Muscle layer of colon (tissue), 2 donors: ENCODE data around the gene TBC1D22A.

Experiments
- H3K27ac ChIP-seq: one replicate; pipeline ENCODE4 v1.7.0; 2013; ENCODE audit warnings: low read depth, mild to moderate bottlenecking, low read length, moderate library complexity
- H3K27me3 ChIP-seq, 2 donors: one replicate each; pipeline ENCODE4 v1.7.0; 2013; ENCODE audit warnings: low read length in 2 of 2, mild to moderate bottlenecking in 2 of 2; ENCODE audit not compliant: insufficient read depth in 2 of 2, control insufficient read depth in 1 of 2
- H3K36me3 ChIP-seq: one replicate; pipeline ENCODE4 v1.7.0; 2013; ENCODE audit warnings: mild to moderate bottlenecking, low read length; ENCODE audit not compliant: insufficient read depth
- H3K4me1 ChIP-seq: one replicate; pipeline ENCODE4 v1.7.0; 2013; ENCODE audit warnings: mild to moderate bottlenecking, low read length; ENCODE audit not compliant: insufficient read depth
- H3K4me3 ChIP-seq, 2 donors: one replicate each; pipeline ENCODE4 v1.7.0; 2013; ENCODE audit warnings: low read length in 2 of 2, low read depth in 1 of 2, mild to moderate bottlenecking in 1 of 2, moderate library complexity in 1 of 2
- H3K9ac ChIP-seq: one replicate; pipeline ENCODE4 v1.7.0; 2013; ENCODE audit warnings: low read length
- H3K9me3 ChIP-seq: one replicate; pipeline ENCODE4 v1.7.0; 2013; ENCODE audit warnings: mild to moderate bottlenecking, low read length
- donor health status: abdominal sarcoma.
- donor health status: Adenocarcinoma of cecum.

Gene TBC1D22A

GRCh38 chr22:47019012-47019790 is 256.8 kb downstream of the TBC1D22A start:
- H3K9me3 ChIP-seq, result no peaks in the 10 kb centered on the region
- no peak overlapping the region for H3K27ac ChIP-seq
- no peak overlapping the region for H3K9ac ChIP-seq
- H3K4me1 ChIP-seq, result no peaks in the 10 kb centered on the region
- no peak overlapping the region for H3K4me3 ChIP-seq
- H3K27me3 ChIP-seq, result no peaks in the 10 kb centered on the region
- no peaks in the 10 kb centered on the region for H3K36me3 ChIP-seq

- Histone ChIP-seq H3K9me3 (no peaks in the 10 kb centered on the region), H3K9ac (no peak overlapping the region), H3K4me1 (no peaks in the 10 kb centered on the region), H3K27me3 (no peaks in the 10 kb centered on the region), H3K36me3 (no peaks in the 10 kb centered on the region), H3K4me3 (no peak overlapping the region), H3K27ac (no peak overlapping the region)
Measured at GRCh38 chr22:47020166-47020565, 257.7 kb downstream of the TBC1D22A start.

- H3K4me3 ChIP-seq, result no peak overlapping the region
- no peak overlapping the region for H3K9ac ChIP-seq
- H3K36me3 ChIP-seq, result no peaks in the 10 kb centered on the region
- H3K4me1 ChIP-seq, result no peaks in the 10 kb centered on the region
- no peaks in the 10 kb centered on the region for H3K9me3 ChIP-seq
- no peaks in the 10 kb centered on the region for H3K27me3 ChIP-seq
- no peak overlapping the region for H3K27ac ChIP-seq
Measured at GRCh38 chr22:47021371-47022074, 259.1 kb downstream of the TBC1D22A start.

GRCh38 chr22:47022075-47022473 is 259.6 kb downstream of the TBC1D22A start:
- Histone ChIP-seq H3K9ac (no peak overlapping the region), H3K4me3 (no peak overlapping the region), H3K4me1 (no peaks in the 10 kb centered on the region), H3K36me3 (no peaks in the 10 kb centered on the region), H3K27me3 (no peaks in the 10 kb centered on the region), H3K27ac (no peak overlapping the region), H3K9me3 (no peaks in the 10 kb centered on the region)

GRCh38 chr22:47022475-47022874 is 260.0 kb downstream of the TBC1D22A start:
- Histone ChIP-seq H3K36me3 (no peaks in the 10 kb centered on the region), H3K27me3 (no peaks in the 10 kb centered on the region), H3K9ac (no peak overlapping the region), H3K4me3 (no peak overlapping the region), H3K9me3 (no peaks in the 10 kb centered on the region), H3K4me1 (no peaks in the 10 kb centered on the region), H3K27ac (no peak overlapping the region)

GRCh38 chr22:47023871-47024270 is 261.4 kb downstream of the TBC1D22A start:
- Histone ChIP-seq H3K9ac (no peak overlapping the region), H3K36me3 (no peaks in the 10 kb centered on the region), H3K27me3 (no peaks in the 10 kb centered on the region), H3K9me3 (no peaks in the 10 kb centered on the region), H3K4me1 (no peaks in the 10 kb centered on the region), H3K4me3 (no peak overlapping the region), H3K27ac (no peak overlapping the region)

- Histone ChIP-seq H3K9ac (no peak overlapping the region), H3K36me3 (no peaks in the 10 kb centered on the region), H3K9me3 (no peaks in the 10 kb centered on the region), H3K27me3 (no peaks in the 10 kb centered on the region), H3K4me1 (no peaks in the 10 kb centered on the region), H3K4me3 (no peak overlapping the region), H3K27ac (no peak overlapping the region)
Measured at GRCh38 chr22:47027766-47028165, 265.3 kb downstream of the TBC1D22A start.

- Histone ChIP-seq H3K4me3 (no peak overlapping the region), H3K4me1 (no peaks in the 10 kb centered on the region), H3K9ac (no peak overlapping the region), H3K36me3 (no peaks in the 10 kb centered on the region), H3K27ac (no peak overlapping the region), H3K9me3 (no peaks in the 10 kb centered on the region), H3K27me3 (no peaks in the 10 kb centered on the region)
Measured at GRCh38 chr22:47029244-47030074, 267.0 kb downstream of the TBC1D22A start.

GRCh38 chr22:47030143-47030661 is 267.8 kb downstream of the TBC1D22A start:
- no peaks in the 10 kb centered on the region for H3K4me1 ChIP-seq
- H3K36me3 ChIP-seq, result no peaks in the 10 kb centered on the region
- no peak overlapping the region for H3K9ac ChIP-seq
- H3K4me3 ChIP-seq, result no peak overlapping the region
- H3K27ac ChIP-seq, result no peak overlapping the region
- H3K27me3 ChIP-seq, result no peaks in the 10 kb centered on the region
- no peaks in the 10 kb centered on the region for H3K9me3 ChIP-seq

GRCh38 chr22:47030881-47031627 is 268.6 kb downstream of the TBC1D22A start:
- Histone ChIP-seq H3K36me3 (no peaks in the 10 kb centered on the region), H3K4me1 (no peaks in the 10 kb centered on the region), H3K9ac (no peak overlapping the region), H3K4me3 (no peak overlapping the region), H3K9me3 (no peaks in the 10 kb centered on the region), H3K27ac (no peak overlapping the region), H3K27me3 (no peaks in the 10 kb centered on the region)

- Histone ChIP-seq H3K9me3 (no peaks in the 10 kb centered on the region), H3K27ac (no peak overlapping the region), H3K9ac (no peak overlapping the region)
Measured at GRCh38 chr22:47031628-47031915, 269.1 kb downstream of the TBC1D22A start.

More at GRCh38 chr22:47031628-47031915, 269.1 kb downstream of the TBC1D22A start:
- no peaks in the 10 kb centered on the region for H3K4me1 ChIP-seq
- H3K4me3 ChIP-seq, result no peak overlapping the region
- no peaks in the 10 kb centered on the region for H3K27me3 ChIP-seq
- no peaks in the 10 kb centered on the region for H3K36me3 ChIP-seq
